IMR-90 (cell line): ENCODE results near the gene RARB. TPM values are rescaled to one million over a fixed set of nuclear protein-coding genes. Genes with fewer than 3 reads are reported as not detected.

ENCODE experiments used
- ATAC-seq: fragments of 200-7000 bp; cut with Tn5 transposase; 2 replicates; pipeline ENCODE4 v1.9.1; 2020; ENCODE audit warnings: low read depth, mild to moderate bottlenecking, moderate library complexity
- BruUV-seq: library from RNA; stranded (reverse); fragments of 400-500 nt; replicated peaks from 2 replicates; lab custom pipeline; 2021; lab: Mats Ljungman, UMichigan
- CTCF ChIA-PET: fragments of 300-600 bp; formaldehyde crosslinking; extraction: SDS; loops from one replicate; lab custom pipeline; 2021; ENCODE audit warnings: antibody characterized with exemption; lab: Yijun Ruan, JAX
- POLR2A ChIA-PET: fragments of 300-600 bp; sonication (Branson Sonifier 250); formaldehyde crosslinking; loops from one replicate; lab custom pipeline; 2022; ENCODE audit warnings: antibody characterized with exemption; ENCODE audit not compliant: unreplicated experiment; lab: Charles Lee
- DNase-seq: peaks from one replicate; pipeline ENCODE4 v3.0.0; 2013
- H2AFZ ChIP-seq: replicated peaks from 2 replicates; pipeline ENCODE3; 2013; ENCODE audit warnings: low read length, mild to moderate bottlenecking; ENCODE audit not compliant: poor library complexity
- H2AK5ac ChIP-seq: 2 replicates; pipeline ENCODE4 v1.6.1; 2013; ENCODE audit warnings: low read depth, low read length, inconsistent platforms
- H2AK9ac ChIP-seq: replicated peaks from 2 replicates; pipeline ENCODE3; 2013; ENCODE audit warnings: mild to moderate bottlenecking, low read depth, low read length, moderate library complexity; ENCODE audit not compliant: poor library complexity
- H2BK120ac ChIP-seq: 2 replicates; pipeline ENCODE4 v1.6.1; 2013; ENCODE audit warnings: low read depth, low read length, inconsistent platforms
- H2BK15ac ChIP-seq: 3 replicates; pipeline ENCODE4 v1.6.1; 2013; ENCODE audit warnings: low read depth, low read length, inconsistent platforms
- H2BK20ac ChIP-seq: 2 replicates; pipeline ENCODE4 v1.6.1; 2013; ENCODE audit warnings: low read depth, mild to moderate bottlenecking, inconsistent platforms, low read length, moderate library complexity
- H2BK5ac ChIP-seq: 2 replicates; pipeline ENCODE4 v1.6.1; 2013; ENCODE audit warnings: mild to moderate bottlenecking, low read depth, low read length, inconsistent platforms; ENCODE audit not compliant: poor library complexity, severe bottlenecking
- H3K14ac ChIP-seq: replicated peaks from 2 replicates; pipeline ENCODE4 v1.6.1; 2013; ENCODE audit warnings: low read depth, low read length, inconsistent platforms
- H3K18ac ChIP-seq: 2 replicates; pipeline ENCODE4 v1.6.1; 2013; ENCODE audit warnings: low read depth, low read length, control low read depth
- H3K23ac ChIP-seq: 2 replicates; pipeline ENCODE4 v1.6.1; 2013; ENCODE audit warnings: low read depth, low read length, inconsistent platforms
- H3K27ac ChIP-seq: 2 replicates; pipeline ENCODE4 v1.5.1; 2013; ENCODE audit warnings: mild to moderate bottlenecking, control low read depth, low read length; ENCODE audit not compliant: insufficient read depth
- H3K27me3 ChIP-seq: 2 replicates; pipeline ENCODE4 v1.6.1; 2013; ENCODE audit warnings: low read length; ENCODE audit not compliant: control insufficient read depth, insufficient read depth
- H3K36me3 ChIP-seq: 2 replicates; pipeline ENCODE4 v1.6.1; 2013; ENCODE audit warnings: low read length, mixed read lengths; ENCODE audit not compliant: control insufficient read depth, insufficient read depth
- H3K4ac ChIP-seq: 2 replicates; pipeline ENCODE4 v1.6.1; 2013; ENCODE audit warnings: low read depth, low read length, inconsistent platforms
- H3K4me1 ChIP-seq: 2 replicates; pipeline ENCODE4 v1.6.1; 2013; ENCODE audit warnings: low read length, mixed read lengths; ENCODE audit not compliant: control insufficient read depth, insufficient read depth
- H3K4me2 ChIP-seq: 2 replicates; pipeline ENCODE4 v1.6.1; 2013; ENCODE audit warnings: low read depth, mild to moderate bottlenecking, control low read depth, low read length, moderate library complexity
- H3K4me3 ChIP-seq: 2 replicates; pipeline ENCODE4 v1.5.1; 2013; ENCODE audit warnings: low read depth, mild to moderate bottlenecking, control low read depth, low read length, moderate library complexity; ENCODE audit not compliant: insufficient read depth
- H3K56ac ChIP-seq: 2 replicates; pipeline ENCODE4 v1.6.1; 2013; ENCODE audit warnings: low read length, inconsistent platforms; ENCODE audit not compliant: insufficient read depth; ENCODE audit errors: extremely low read depth
- H3K79me1 ChIP-seq, 2 experiments: 2 replicates each; pipeline ENCODE4 v1.6.1; 2013; ENCODE audit warnings: low read length in 2 of 2, inconsistent platforms in 1 of 2, low read depth in 1 of 2
- H3K9ac ChIP-seq: 2 replicates; pipeline ENCODE4 v1.6.1; 2013; ENCODE audit warnings: low read depth, low read length, control low read depth
- H3K9me1 ChIP-seq: 2 replicates; pipeline ENCODE4 v1.6.1; 2013; ENCODE audit warnings: low read length, inconsistent platforms; ENCODE audit not compliant: insufficient read depth
- H3K9me3 ChIP-seq: 2 replicates; pipeline ENCODE4 v1.6.1; 2013; ENCODE audit warnings: low read length; ENCODE audit not compliant: control insufficient read depth, insufficient read depth
- H4K20me1 ChIP-seq: 2 replicates; pipeline ENCODE4 v1.6.1; 2013; ENCODE audit warnings: low read length, inconsistent platforms; ENCODE audit not compliant: insufficient read depth
- H4K5ac ChIP-seq: 2 replicates; pipeline ENCODE4 v1.6.1; 2013; ENCODE audit warnings: mild to moderate bottlenecking, low read depth, low read length, control low read depth
- H4K8ac ChIP-seq, 2 experiments: 2 replicates each; pipeline ENCODE4 v1.6.1; 2013; ENCODE audit warnings: low read depth in 2 of 2, low read length in 2 of 2, control low read depth in 1 of 2, inconsistent platforms in 1 of 2
- H4K91ac ChIP-seq: 2 replicates; pipeline ENCODE4 v1.6.1; 2013; ENCODE audit warnings: low read depth, low read length, inconsistent platforms; ENCODE audit not compliant: insufficient read depth
- BHLHE40 ChIP-seq: fragments of 150-350 bp; IDR thresholded peaks from 2 replicates; pipeline ENCODE4 v1.6.1; 2016; ENCODE audit warnings: mild to moderate bottlenecking, low read depth, low read length
- CEBPB ChIP-seq: IDR thresholded peaks from 2 replicates; pipeline ENCODE4 v1.6.1; 2012; ENCODE audit warnings: low read depth, low read length, improper control_type of control experiment
- CHD1 ChIP-seq: IDR thresholded peaks from 2 replicates; pipeline ENCODE4 v1.6.1; 2012; ENCODE audit warnings: low read depth, low read length, improper control_type of control experiment
- CTCF ChIP-seq: conservative IDR thresholded peaks from 2 replicates; pipeline ENCODE4 v1.5.1; 2012; ENCODE audit warnings: mild to moderate bottlenecking, low read depth, low read length, improper control_type of control experiment
- ELK1 ChIP-seq: fragments of 150-350 bp; IDR thresholded peaks from 2 replicates; pipeline ENCODE4 v1.6.1; 2016; ENCODE audit warnings: low read depth, mild to moderate bottlenecking, low read length, moderate library complexity, borderline replicate concordance
- FOS ChIP-seq: fragments of 150-350 bp; IDR thresholded peaks from 2 replicates; pipeline ENCODE4 v1.6.1; 2016; ENCODE audit warnings: low read depth, low read length
- MAFK ChIP-seq: IDR thresholded peaks from 2 replicates; pipeline ENCODE4 v1.6.1; 2012; ENCODE audit warnings: low read depth, low read length, improper control_type of control experiment
- MAZ ChIP-seq: IDR thresholded peaks from 2 replicates; pipeline ENCODE4 v1.6.1; 2012; ENCODE audit warnings: low read depth, mild to moderate bottlenecking, low read length, improper control_type of control experiment, moderate library complexity, borderline replicate concordance
- MXI1 ChIP-seq: IDR thresholded peaks from 2 replicates; pipeline ENCODE4 v1.6.1; 2012; ENCODE audit warnings: low read depth, mild to moderate bottlenecking, low read length, moderate library complexity, borderline replicate concordance
- NFE2L2 ChIP-seq: fragments of 150-350 bp; IDR thresholded peaks from 2 replicates; pipeline ENCODE4 v1.6.1; 2016; ENCODE audit warnings: low read depth, mild to moderate bottlenecking, low read length
- POLR2A ChIP-seq: IDR thresholded peaks from 2 replicates; pipeline ENCODE4 v1.6.1; 2012; ENCODE audit warnings: mild to moderate bottlenecking, low read depth, low read length
- RAD21 ChIP-seq: IDR thresholded peaks from 2 replicates; pipeline ENCODE4 v1.6.1; 2012; ENCODE audit warnings: low read length, improper control_type of control experiment
- RCOR1 ChIP-seq: IDR thresholded peaks from 2 replicates; pipeline ENCODE4 v1.6.1; 2012; ENCODE audit warnings: mild to moderate bottlenecking, low read length, improper control_type of control experiment; ENCODE audit not compliant: insufficient replicate concordance
- RFX5 ChIP-seq: IDR thresholded peaks from 2 replicates; pipeline ENCODE4 v1.8.0; 2012; ENCODE audit warnings: low read depth, mild to moderate bottlenecking, low read length, moderate library complexity
- SMC3 ChIP-seq: fragments of 150-350 bp; IDR thresholded peaks from 2 replicates; pipeline ENCODE4 v1.6.1; 2016; ENCODE audit warnings: low read depth, mild to moderate bottlenecking, antibody characterized with exemption, low read length, moderate library complexity
- USF2 ChIP-seq: fragments of 150-350 bp; IDR thresholded peaks from 2 replicates; pipeline ENCODE4 v1.6.1; 2017; ENCODE audit warnings: mild to moderate bottlenecking, antibody characterized with exemption, low read length, low read depth
- WGBS, 2 experiments: methylation state at CpG; one replicate each; pipeline versions ENCODE4 v1.1.5 to v1.1.7; 2013; ENCODE audit warnings: missing lambda C conversion rate in 2 of 2; ENCODE audit not compliant: insufficient read length in 1 of 2; ENCODE audit errors: extremely low coverage in 2 of 2; 5-methylcytosine and 5-hydroxymethylcytosine counted together
- dilution Hi-C: fragments of 300-500 bp; cut with HindIII; formaldehyde crosslinking; loops from one replicate; pipeline ENCODE4 v1.14.3; 2018; ENCODE audit warnings: low sequenced_read_pairs; ENCODE audit not compliant: unreplicated experiment
- in situ Hi-C: fragments of 300-500 bp; cut with MboI; formaldehyde crosslinking; loops from 3 replicates; pipeline ENCODE4 v1.14.3; 2019; ENCODE audit warnings: low sequenced_read_pairs, inconsistent platforms, mixed read lengths
- intact Hi-C: fragments of 100-400 bp; cut with micrococcal nuclease; formaldehyde crosslinking; loops from 2 replicates; pipeline ENCODE4 v1.10.0; 2022
- polyA plus RNA-seq, 3 experiments: library from polyadenylated mRNA; depleted of rRNA; stranded (reverse); fragments of >200 nt; gene quantifications; 2 replicates each; pipeline ENCODE4 v1.2.3, GENCODE V29; 2012; ENCODE audit warnings: low replicate concordance in 1 of 3
- total RNA-seq: library from RNA; depleted of rRNA; stranded (reverse); fragments of >200 nt; gene quantifications from 2 replicates; pipeline ENCODE4 v1.2.3, GENCODE V29; 2012

The RARB gene
- total and polyA plus RNA-seq, 2 of the 4 experiments (the other 2 are of a cell fraction): 0.53 to 1.4 TPM

GRCh38 chr3:25587975-25588374, 159.9 kb downstream of the RARB start:
- H2BK5ac ChIP-seq: no peak overlapping the region
- no peak overlapping the region for H3K4me3 ChIP-seq
- BruUV-seq: no TSS peak
- intact Hi-C loops: no loop called here
- TF ChIP-seq RAD21: no peak
- no peak for TF ChIP-seq BHLHE40
- no peak for TF ChIP-seq NFE2L2
- TF ChIP-seq CTCF: no peak
- TF ChIP-seq CHD1: no peak
- TF ChIP-seq POLR2A: no peak
- TF ChIP-seq FOS: no peak
- no peak for TF ChIP-seq CEBPB
- no peak for TF ChIP-seq USF2
- no peak for TF ChIP-seq RFX5
- no peak for TF ChIP-seq MAZ
- no peak for TF ChIP-seq SMC3
- no peak for TF ChIP-seq MXI1
- no peak for TF ChIP-seq RCOR1
- TF ChIP-seq ELK1: no peak
- no peak for TF ChIP-seq MAFK
- H3K14ac ChIP-seq: no peak overlapping the region
- no peak overlapping the region for H2BK20ac ChIP-seq
- no peaks in the 10 kb centered on the region for H3K79me1 ChIP-seq
- WGBS, 2 experiments: no CpG with 5 or more reads among the region's 2 CpGs
- no peak overlapping the region for H3K23ac ChIP-seq
- H3K9me3 ChIP-seq: no peaks in the 10 kb centered on the region
- ChIA-PET POLR2A (no interaction called here), CTCF (interaction anchor here (1.0 kb wide), 1 partner anchor 9 kb away, joined by 4 read pairs; no protein-coding TSS in a partner anchor)
- no peak overlapping the region for H2AK5ac ChIP-seq
- H4K8ac ChIP-seq: no peak overlapping the region
- H3K4ac ChIP-seq: no peak overlapping the region
- H3K18ac ChIP-seq: no peak overlapping the region
- H3K56ac ChIP-seq: no peak overlapping the region
- H2AFZ ChIP-seq: no peak overlapping the region
- ATAC-seq: no peak
- H3K4me2 ChIP-seq: no peak overlapping the region
- no peak overlapping the region for H2BK120ac ChIP-seq
- dilution Hi-C loops: no loop called here
- no peak overlapping the region for H3K9ac ChIP-seq
- H3K4me1 ChIP-seq: peaks cover 3% of the 10 kb centered on the region
- H3K9me1 ChIP-seq: peaks cover 6% of the 10 kb centered on the region
- no peak for DNase-seq
- H3K36me3 ChIP-seq: no peaks in the 10 kb centered on the region
- H4K20me1 ChIP-seq: no peaks in the 10 kb centered on the region
- no peak overlapping the region for H3K27ac ChIP-seq
- no peak overlapping the region for H2BK15ac ChIP-seq
- no peak overlapping the region for H4K91ac ChIP-seq
- H2AK9ac ChIP-seq: no peak overlapping the region
- in situ Hi-C loops: loop anchor here (10.0 to 25.0 kb wide), 2 partner anchors 623 to 1326 kb away; no protein-coding TSS in a partner anchor
- H4K5ac ChIP-seq: no peak overlapping the region
- H3K27me3 ChIP-seq: no peaks in the 10 kb centered on the region
